ENCODE results near the gene NR2E1. TPM values are rescaled to one million over a fixed set of nuclear protein-coding genes. Genes with fewer than 3 reads are reported as not detected.

NR2E1 gene
- total RNA-seq, 2 donors from 2014 or later: not detected

GRCh38 chr6:108222504-108222903 lies 56.7 kb downstream of the NR2E1 start:
- no peaks in the 10 kb centered on the region for H3K9me3 ChIP-seq (ENCODE audit: control insufficient read depth, low read length, poor library complexity, severe bottlenecking)
- ATAC-seq: no peak
- H3K27me3 Mint-ChIP-seq: no peaks in the 10 kb centered on the region
- H3K4me1 Mint-ChIP-seq: peaks cover 14% of the 10 kb centered on the region
- H3K36me3 Mint-ChIP-seq (ENCODE audit: low read depth): peaks cover 15% of the 10 kb centered on the region
- H3K4me3 Mint-ChIP-seq: no peak overlapping the region
- no peak for DNase-seq
- no peak overlapping the region for H3K27ac Mint-ChIP-seq

- ATAC-seq (no peak), DNase-seq (no peak)
- Mint-ChIP-seq H3K4me1 (peaks cover 21% of the 10 kb centered on the region), H3K4me3 (no peak overlapping the region), H3K27ac (no peak overlapping the region), H3K36me3 (ENCODE audit: low read depth) (peaks cover 3% of the 10 kb centered on the region), H3K27me3 (no peaks in the 10 kb centered on the region)
- H3K9me3 ChIP-seq (ENCODE audit: control insufficient read depth, low read length, poor library complexity, severe bottlenecking): no peaks in the 10 kb centered on the region
Observed at GRCh38 chr6:108227290-108227689, 61.5 kb downstream of the NR2E1 start.

GRCh38 chr6:108228416-108228815 lies 62.6 kb downstream of the NR2E1 start:
- Mint-ChIP-seq H3K27ac (no peak overlapping the region), H3K36me3 (ENCODE audit: low read depth) (no peaks in the 10 kb centered on the region), H3K4me1 (peaks cover 19% of the 10 kb centered on the region), H3K27me3 (no peaks in the 10 kb centered on the region), H3K4me3 (no peak overlapping the region)
- ATAC-seq (no peak), DNase-seq (no peak)
- H3K9me3 ChIP-seq (ENCODE audit: control insufficient read depth, low read length, poor library complexity, severe bottlenecking): no peaks in the 10 kb centered on the region

GRCh38 chr6:108235127-108235526 lies 69.3 kb downstream of the NR2E1 start:
- H3K9me3 ChIP-seq (ENCODE audit: control insufficient read depth, low read length, poor library complexity, severe bottlenecking): no peaks in the 10 kb centered on the region
- Mint-ChIP-seq H3K4me1 (peaks cover 19% of the 10 kb centered on the region), H3K27ac (no peak overlapping the region), H3K27me3 (no peaks in the 10 kb centered on the region), H3K4me3 (no peak overlapping the region), H3K36me3 (ENCODE audit: low read depth) (no peaks in the 10 kb centered on the region)
- no peak for ATAC-seq
- no peak for DNase-seq

- Mint-ChIP-seq H3K36me3 (ENCODE audit: low read depth) (no peaks in the 10 kb centered on the region), H3K27ac (no peak overlapping the region), H3K27me3 (no peaks in the 10 kb centered on the region), H3K4me1 (peaks cover 14% of the 10 kb centered on the region), H3K4me3 (no peak overlapping the region)
- DNase-seq (no peak), ATAC-seq (no peak)
- no peaks in the 10 kb centered on the region for H3K9me3 ChIP-seq (ENCODE audit: control insufficient read depth, low read length, poor library complexity, severe bottlenecking)
Observed at GRCh38 chr6:108236791-108237190, 71.0 kb downstream of the NR2E1 start.

GRCh38 chr6:108238322-108238721 lies 72.5 kb downstream of the NR2E1 start:
- Mint-ChIP-seq H3K4me3 (no peak overlapping the region), H3K27me3 (no peaks in the 10 kb centered on the region), H3K36me3 (ENCODE audit: low read depth) (no peaks in the 10 kb centered on the region), H3K4me1 (peaks cover 12% of the 10 kb centered on the region), H3K27ac (no peak overlapping the region)
- H3K9me3 ChIP-seq (ENCODE audit: control insufficient read depth, low read length, poor library complexity, severe bottlenecking): no peaks in the 10 kb centered on the region
- no peak for ATAC-seq
- no peak for DNase-seq

Other genes with a start within 250 kb of the NR2E1 start
- 10 to 100 TPM; 76.6 to 86.7 TPM for gene SEC63, start 207.8 kb upstream of the NR2E1 start, total RNA-seq
- 10 to 100 TPM; 36.7 to 38.5 TPM for gene OSTM1, start 91.3 kb upstream of the NR2E1 start, total RNA-seq
- gene SNX3, start 95.0 kb downstream of the NR2E1 start, total RNA-seq: 10 to 100 TPM; 51.5 to 52.3 TPM
- 1 to 10 TPM; 3.0 to 4.8 TPM for gene AFG1L, start 129.0 kb downstream of the NR2E1 start, total RNA-seq